H9 (cell line): ENCODE results near the gene SCN4A. TPM values are rescaled to one million over a fixed set of nuclear protein-coding genes. Genes with fewer than 3 reads are reported as not detected.
"Not testable (repeated sequence)": the region's sequence is repeated elsewhere in the genome, so short reads cannot be mapped to it uniquely, and the experiment has no call there.

ENCODE experiments used
- DNase-seq: peaks from one replicate; pipeline ENCODE4 v3.0.0-alpha.2; 2017
- H2AFZ ChIP-seq: one replicate; pipeline ENCODE4 v1.6.1; 2013; ENCODE audit warnings: mild to moderate bottlenecking, low read length, control low read depth, moderate library complexity
- H2AK5ac ChIP-seq: 2 replicates; pipeline ENCODE4 v1.6.1; 2013; ENCODE audit warnings: low read length, control low read depth, mixed read lengths; ENCODE audit not compliant: insufficient read length
- H2BK120ac ChIP-seq: one replicate; pipeline ENCODE4 v1.6.1; 2013; ENCODE audit warnings: low read depth, mild to moderate bottlenecking, low read length, control low read depth, inconsistent platforms; ENCODE audit not compliant: poor library complexity, severe bottlenecking
- H2BK12ac ChIP-seq: 2 replicates; pipeline ENCODE4 v1.6.1; 2013; ENCODE audit warnings: low read length, control low read depth, mixed read lengths, low read depth; ENCODE audit not compliant: insufficient read length
- H2BK15ac ChIP-seq: 2 replicates; pipeline ENCODE4 v1.6.1; 2013; ENCODE audit warnings: low read depth, low read length, control low read depth
- H2BK20ac ChIP-seq: one replicate; pipeline ENCODE4 v1.6.1; 2013; ENCODE audit warnings: low read depth, mild to moderate bottlenecking, low read length, control low read depth, inconsistent platforms; ENCODE audit not compliant: poor library complexity, severe bottlenecking
- H2BK5ac ChIP-seq: 2 replicates; pipeline ENCODE4 v1.6.1; 2013; ENCODE audit warnings: low read length, control low read depth, mixed read lengths; ENCODE audit not compliant: insufficient read length
- H3K14ac ChIP-seq: 2 replicates; pipeline ENCODE4 v1.6.1; 2013; ENCODE audit warnings: low read length, control low read depth; ENCODE audit not compliant: insufficient read depth
- H3K18ac ChIP-seq: 2 replicates; pipeline ENCODE4 v1.6.1; 2013; ENCODE audit warnings: low read depth, mild to moderate bottlenecking, mixed read lengths, low read length, control low read depth; ENCODE audit not compliant: insufficient read length
- H3K23ac ChIP-seq: 2 replicates; pipeline ENCODE4 v1.6.1; 2013; ENCODE audit warnings: low read length, control low read depth, mixed read lengths, low read depth; ENCODE audit not compliant: insufficient read length
- H3K23me2 ChIP-seq: 2 replicates; pipeline ENCODE4 v1.6.1; 2013; ENCODE audit warnings: low read depth, mild to moderate bottlenecking, mixed read lengths, low read length, control low read depth; ENCODE audit not compliant: insufficient read length, poor library complexity, severe bottlenecking
- H3K27ac ChIP-seq: 2 replicates; pipeline ENCODE4 v1.5.1; 2013; ENCODE audit warnings: low read length, control low read depth, mixed read lengths, low read depth; ENCODE audit not compliant: insufficient read length
- H3K27me3 ChIP-seq: 2 replicates; pipeline ENCODE4 v1.6.1; 2013; ENCODE audit warnings: low read length, control low read depth, inconsistent platforms; ENCODE audit not compliant: insufficient read depth
- H3K4ac ChIP-seq: 2 replicates; pipeline ENCODE4 v1.6.1; 2013; ENCODE audit warnings: low read depth, mild to moderate bottlenecking, control low read depth, inconsistent platforms, low read length, moderate library complexity
- H3K4me1 ChIP-seq: 2 replicates; pipeline ENCODE4 v1.6.1; 2013; ENCODE audit warnings: low read length, control low read depth, inconsistent platforms; ENCODE audit not compliant: insufficient read depth
- H3K4me2 ChIP-seq: 2 replicates; pipeline ENCODE4 v1.6.1; 2013; ENCODE audit warnings: low read length, control low read depth, mixed read lengths; ENCODE audit not compliant: insufficient read length, insufficient read depth
- H3K56ac ChIP-seq: 2 replicates; pipeline ENCODE4 v1.6.1; 2013; ENCODE audit warnings: low read depth, mild to moderate bottlenecking, mixed read lengths, low read length, control low read depth; ENCODE audit not compliant: insufficient read length
- H3K79me1 ChIP-seq: 2 replicates; pipeline ENCODE4 v1.6.1; 2013; ENCODE audit warnings: low read depth, mild to moderate bottlenecking, moderate library complexity, low read length, control low read depth, inconsistent platforms; ENCODE audit not compliant: insufficient read depth, poor library complexity, severe bottlenecking
- H3K79me2 ChIP-seq: 2 replicates; pipeline ENCODE4 v1.6.1; 2013; ENCODE audit warnings: low read length, control low read depth, inconsistent platforms; ENCODE audit not compliant: insufficient read depth
- H3K9ac ChIP-seq: 2 replicates; pipeline ENCODE4 v1.6.1; 2013; ENCODE audit warnings: low read length, control low read depth, mixed read lengths; ENCODE audit not compliant: insufficient read length; ENCODE audit errors: extremely low read depth
- H3K9me3 ChIP-seq: one replicate; pipeline ENCODE4 v1.6.1; 2013; ENCODE audit warnings: low read depth, low read length, inconsistent platforms; ENCODE audit not compliant: control insufficient read depth
- H3T11ph ChIP-seq: one replicate; pipeline ENCODE4 v1.6.1; 2013; ENCODE audit warnings: mild to moderate bottlenecking, low read length, control low read depth, inconsistent platforms
- H4K20me1 ChIP-seq: one replicate; pipeline ENCODE4 v1.6.1; 2013; ENCODE audit not compliant: control insufficient read depth, insufficient read length, insufficient read depth
- H4K5ac ChIP-seq: 2 replicates; pipeline ENCODE4 v1.6.1; 2013; ENCODE audit warnings: low read depth, mild to moderate bottlenecking, mixed read lengths, low read length, control low read depth; ENCODE audit not compliant: insufficient read length
- H4K8ac ChIP-seq: replicated peaks from 2 replicates; pipeline ENCODE4 v1.6.1; 2013; ENCODE audit warnings: low read length, control low read depth, mixed read lengths, low read depth; ENCODE audit not compliant: insufficient read length
- H4K91ac ChIP-seq: 2 replicates; pipeline ENCODE4 v1.6.1; 2013; ENCODE audit warnings: low read depth, mild to moderate bottlenecking, moderate library complexity, mixed read lengths, low read length, control low read depth; ENCODE audit not compliant: insufficient read length
- H3K27ac Mint-ChIP-seq, 3 experiments: 2 replicates in 2 of 3; 3 replicates in 1 of 3; pipeline ENCODE4 v1.8.0; 2020 to 2021; ENCODE audit warnings: mixed read lengths in 3 of 3, mild to moderate bottlenecking in 1 of 3, moderate library complexity in 1 of 3
- H3K27me3 Mint-ChIP-seq: 2 replicates; pipeline ENCODE4 v1.8.0; 2021; ENCODE audit warnings: low read depth, mild to moderate bottlenecking, moderate library complexity, mixed read lengths
- H3K36me3 Mint-ChIP-seq, 3 experiments: 2 replicates in 2 of 3; 3 replicates in 1 of 3; pipeline ENCODE4 v1.8.0; 2020 to 2021; ENCODE audit warnings: low read depth in 3 of 3, mixed read lengths in 3 of 3; ENCODE audit not compliant: insufficient read depth in 1 of 3
- H3K4me1 Mint-ChIP-seq, 2 experiments: 2 replicates each; pipeline ENCODE4 v1.8.0; 2020; ENCODE audit warnings: mixed read lengths in 2 of 2
- H3K4me3 Mint-ChIP-seq, 2 experiments: 2 replicates in 1 of 2; 3 replicates in 1 of 2; pipeline ENCODE4 v1.8.0; 2020 to 2021; ENCODE audit warnings: mild to moderate bottlenecking in 2 of 2, mixed read lengths in 2 of 2, moderate library complexity in 1 of 2
- H3K9me3 Mint-ChIP-seq, 2 experiments: 2 replicates in 1 of 2; 3 replicates in 1 of 2; pipeline ENCODE4 v1.8.0; 2020; ENCODE audit warnings: mild to moderate bottlenecking in 2 of 2, mixed read lengths in 2 of 2, moderate library complexity in 1 of 2
- WGBS: extraction: QIAGEN DNeasy Blood & Tissue Kit; methylation state at CpG from one replicate; pipeline ENCODE4 v1.1.7; 2013; ENCODE audit warnings: missing lambda C conversion rate, low lambda C conversion rate, mixed read lengths; ENCODE audit not compliant: insufficient read length; ENCODE audit errors: extremely low coverage; 5-methylcytosine and 5-hydroxymethylcytosine counted together
- total RNA-seq: library from RNA; stranded (reverse); gene quantifications from 2 replicates; pipeline ENCODE4 v1.2.1, GENCODE V29; 2021

Gene SCN4A
- total RNA-seq, 1 experiment from 2014 or later: 5.8 TPM

DNA sequence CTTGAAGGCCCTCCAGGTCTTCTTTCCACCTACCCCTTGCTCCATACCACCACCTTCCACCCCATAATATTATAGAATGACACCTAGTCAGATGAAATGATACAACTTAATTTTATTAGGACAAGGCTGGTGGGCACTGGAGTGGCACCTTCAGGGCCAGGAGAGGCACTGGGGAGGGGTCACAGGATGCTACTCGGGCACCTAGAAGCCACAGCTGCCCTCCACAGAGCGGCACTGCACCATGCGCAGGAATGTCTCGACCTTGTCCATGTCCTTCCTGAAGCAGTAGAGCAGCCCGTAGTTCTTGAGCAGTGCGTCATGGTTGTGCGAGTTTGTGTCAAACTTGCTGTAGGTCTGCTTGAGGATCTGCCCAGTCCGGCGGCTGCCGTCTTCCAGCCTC is 77.9 kb downstream of the SCN4A start:
- not testable (repeated sequence) for H3K9me3 ChIP-seq, H3K27me3 ChIP-seq, H2BK5ac ChIP-seq, H3T11ph ChIP-seq, H2BK20ac ChIP-seq, H4K20me1 ChIP-seq, H3K27ac Mint-ChIP-seq, H3K14ac ChIP-seq, H4K91ac ChIP-seq, H3K4me1 Mint-ChIP-seq, H3K79me1 ChIP-seq, H3K56ac ChIP-seq, H3K27me3 Mint-ChIP-seq, H3K79me2 ChIP-seq, H2BK120ac ChIP-seq, H3K36me3 Mint-ChIP-seq, H3K4ac ChIP-seq, H3K18ac ChIP-seq, H2AFZ ChIP-seq, H3K23me2 ChIP-seq, H3K9ac ChIP-seq, H4K8ac ChIP-seq, H3K27ac ChIP-seq, H2AK5ac ChIP-seq, H3K4me1 ChIP-seq, DNase-seq, H2BK15ac ChIP-seq, H3K4me3 Mint-ChIP-seq, H3K4me2 ChIP-seq, H2BK12ac ChIP-seq, H4K5ac ChIP-seq, H3K23ac ChIP-seq, H3K9me3 Mint-ChIP-seq
- WGBS: no CpG with 5 or more reads among the region's 10 CpGs

DNA sequence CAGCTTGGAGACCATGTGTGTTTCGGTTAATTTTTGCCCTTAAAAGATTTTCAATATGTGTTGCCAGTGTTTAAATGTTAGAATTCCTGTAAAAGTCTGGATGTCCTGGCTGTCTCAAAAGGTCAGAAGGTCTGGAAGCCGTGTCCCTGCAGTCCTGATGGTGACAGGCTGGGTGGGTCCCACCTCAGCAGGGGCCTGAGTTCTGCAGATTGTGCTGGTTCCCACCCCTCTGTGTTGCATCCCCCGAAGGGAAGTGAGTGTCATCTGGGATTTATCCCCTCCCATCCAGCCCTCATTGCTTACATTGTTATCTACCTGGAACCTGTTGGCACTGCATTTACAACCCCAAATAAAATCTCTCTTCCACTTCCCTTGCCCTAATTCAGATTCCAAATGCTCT is 78.7 kb downstream of the SCN4A start:
- H3K4me1 Mint-ChIP-seq, H2BK120ac ChIP-seq, H3K79me2 ChIP-seq, H2BK5ac ChIP-seq, H3K27me3 ChIP-seq, H3K9ac ChIP-seq, H2BK15ac ChIP-seq, H4K20me1 ChIP-seq, H2AK5ac ChIP-seq, H2BK20ac ChIP-seq, H3T11ph ChIP-seq, H3K4me3 Mint-ChIP-seq, H3K23ac ChIP-seq, H3K4me1 ChIP-seq, H3K9me3 Mint-ChIP-seq, H3K79me1 ChIP-seq, H3K18ac ChIP-seq, H3K27me3 Mint-ChIP-seq, H2BK12ac ChIP-seq, H3K9me3 ChIP-seq, H3K36me3 Mint-ChIP-seq, H4K5ac ChIP-seq, H3K4ac ChIP-seq, H2AFZ ChIP-seq, H3K27ac Mint-ChIP-seq, H4K91ac ChIP-seq, H3K23me2 ChIP-seq, H3K14ac ChIP-seq, H3K56ac ChIP-seq, H4K8ac ChIP-seq, H3K4me2 ChIP-seq, H3K27ac ChIP-seq: not testable (repeated sequence)
- WGBS: no CpG with 5 or more reads among the region's 3 CpGs
- peak; percentile 36 for DNase-seq
